Vagina (tissue), 2 donors: Measurements from ENCODE around the gene CAST.

Source experiments
- POLR2AphosphoS5 ChIP-seq, 2 donors: sonication (generic); formaldehyde crosslinking; IDR thresholded peaks; one replicate each; pipeline ENCODE4 v1.9.0; 2017; ENCODE audit warnings: antibody characterized with exemption in 2 of 2, mild to moderate bottlenecking in 2 of 2, low read depth in 1 of 2; ENCODE audit not compliant: insufficient read depth in 1 of 2
- TF ChIP-seq, protein P1 (sequence below), 3 experiments: fragments of 450-650 bp in 2 of 3; fragments of 200-600 bp in 1 of 3; sonication (generic) in 1 of 3; IDR thresholded peaks; one replicate each; pipeline ENCODE4 v1.5.1; 2017 to 2019; ENCODE audit warnings: antibody characterized with exemption in 3 of 3, mild to moderate bottlenecking in 2 of 3, moderate library complexity in 2 of 3

DNA sequence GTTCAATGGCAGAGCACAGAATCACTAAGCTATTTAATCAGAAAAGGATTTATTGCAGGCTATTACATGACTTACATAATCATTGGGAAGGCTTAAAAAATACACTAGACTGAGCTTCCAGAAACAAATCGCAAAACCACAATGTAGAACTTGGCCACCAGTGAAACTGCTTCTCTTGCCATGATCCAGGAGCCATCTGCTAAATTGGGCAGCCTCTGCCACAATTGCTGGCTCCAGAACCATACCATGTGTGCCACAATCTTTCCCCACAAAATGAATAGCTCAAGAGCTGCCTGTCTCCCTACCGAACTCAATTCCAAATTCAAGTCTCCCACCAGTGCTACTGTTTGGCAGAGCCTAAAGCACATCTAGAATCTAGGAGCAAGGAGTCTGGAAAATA is 155.3 kb downstream of the CAST start:
- no peak for TF ChIP-seq POLR2AphosphoS5 (IDR thresholded peaks at IDR 0.05; ENCODE audit: insufficient read depth in 1 of 2, low read depth in 1 of 2)
- TF ChIP-seq, protein P1, sequence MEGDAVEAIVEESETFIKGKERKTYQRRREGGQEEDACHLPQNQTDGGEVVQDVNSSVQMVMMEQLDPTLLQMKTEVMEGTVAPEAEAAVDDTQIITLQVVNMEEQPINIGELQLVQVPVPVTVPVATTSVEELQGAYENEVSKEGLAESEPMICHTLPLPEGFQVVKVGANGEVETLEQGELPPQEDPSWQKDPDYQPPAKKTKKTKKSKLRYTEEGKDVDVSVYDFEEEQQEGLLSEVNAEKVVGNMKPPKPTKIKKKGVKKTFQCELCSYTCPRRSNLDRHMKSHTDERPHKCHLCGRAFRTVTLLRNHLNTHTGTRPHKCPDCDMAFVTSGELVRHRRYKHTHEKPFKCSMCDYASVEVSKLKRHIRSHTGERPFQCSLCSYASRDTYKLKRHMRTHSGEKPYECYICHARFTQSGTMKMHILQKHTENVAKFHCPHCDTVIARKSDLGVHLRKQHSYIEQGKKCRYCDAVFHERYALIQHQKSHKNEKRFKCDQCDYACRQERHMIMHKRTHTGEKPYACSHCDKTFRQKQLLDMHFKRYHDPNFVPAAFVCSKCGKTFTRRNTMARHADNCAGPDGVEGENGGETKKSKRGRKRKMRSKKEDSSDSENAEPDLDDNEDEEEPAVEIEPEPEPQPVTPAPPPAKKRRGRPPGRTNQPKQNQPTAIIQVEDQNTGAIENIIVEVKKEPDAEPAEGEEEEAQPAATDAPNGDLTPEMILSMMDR (IDR thresholded peaks at IDR 0.05) = no peak
